HFF-Myc (cell line): ENCODE data around the gene MINDY3.

Source experiments
- DNase-seq: peaks from one replicate; pipeline ENCODE4 v3.0.0-alpha.2; 2011; ENCODE audit warnings: low read depth; ENCODE audit errors: extremely low read depth
- H3K4me3 ChIP-seq: replicated peaks from 2 replicates; pipeline ENCODE4 v1.5.1; 2011; ENCODE audit warnings: low read depth, mild to moderate bottlenecking, control low read depth, low read length
- CTCF ChIP-seq: IDR thresholded peaks from 2 replicates; pipeline ENCODE4 v1.5.1; 2012; ENCODE audit warnings: mild to moderate bottlenecking, low read depth, low read length, control low read depth; ENCODE audit errors: missing control alignments

The MINDY3 gene

GRCh38 chr10:15801147-15801546 is 59.2 kb downstream of the MINDY3 start:
- no peak overlapping the region for H3K4me3 ChIP-seq
- DNase-seq: no peak
- TF ChIP-seq CTCF: no peak

GRCh38 chr10:15797346-15797745 is 63.0 kb downstream of the MINDY3 start:
- no peak for TF ChIP-seq CTCF
- no peak overlapping the region for H3K4me3 ChIP-seq
- no peak for DNase-seq

GRCh38 chr10:15796762-15797161 is 63.5 kb downstream of the MINDY3 start:
- DNase-seq: no peak
- no peak overlapping the region for H3K4me3 ChIP-seq
- TF ChIP-seq CTCF: no peak

GRCh38 chr10:15796098-15796759 is 64.1 kb downstream of the MINDY3 start:
- H3K4me3 ChIP-seq: no peak overlapping the region
- DNase-seq: no peak
- no peak for TF ChIP-seq CTCF

- DNase-seq: no peak
- H3K4me3 ChIP-seq: no peak overlapping the region
- no peak for TF ChIP-seq CTCF
Measured at GRCh38 chr10:15795036-15795792, 65.1 kb downstream of the MINDY3 start.

- TF ChIP-seq CTCF: no peak
- no peak overlapping the region for H3K4me3 ChIP-seq
- no peak for DNase-seq
Measured at GRCh38 chr10:15794569-15794968, 65.7 kb downstream of the MINDY3 start.
